Hepatocyte (in vitro differentiated cells): ENCODE data around the gene ME3. TPM values are rescaled to one million over a fixed set of nuclear protein-coding genes. Genes with fewer than 3 reads are reported as not detected.

Experiments
- DNase-seq: peaks from one replicate; pipeline ENCODE4 v3.0.0-alpha.2; 2016; ENCODE audit warnings: low spot score
- H2AFZ ChIP-seq: fragments of 200-600 bp; sonication (generic); 2 replicates; pipeline ENCODE4 v1.6.0; 2016; ENCODE audit warnings: antibody characterized with exemption, mild to moderate bottlenecking
- H3K27ac ChIP-seq: fragments of 200-600 bp; sonication (generic); 2 replicates; pipeline ENCODE4 v1.5.1; 2016; ENCODE audit warnings: mild to moderate bottlenecking
- H3K27me3 ChIP-seq: fragments of 200-600 bp; sonication (generic); 2 replicates; pipeline ENCODE4 v1.6.1; 2016
- H3K36me3 ChIP-seq: fragments of 200-600 bp; sonication (generic); replicated peaks from 2 replicates; pipeline ENCODE4 v1.5.1; 2016; ENCODE audit warnings: low read depth; ENCODE audit not compliant: insufficient read depth
- H3K4me1 ChIP-seq: fragments of 200-600 bp; sonication (generic); 2 replicates; pipeline ENCODE4 v1.5.1; 2016; ENCODE audit warnings: mild to moderate bottlenecking, moderate library complexity; ENCODE audit not compliant: insufficient read depth
- H3K4me2 ChIP-seq: fragments of 200-600 bp; sonication (generic); 2 replicates; pipeline ENCODE4 v1.6.0; 2016
- H3K4me3 ChIP-seq: fragments of 200-600 bp; sonication (generic); 2 replicates; pipeline ENCODE4 v1.5.1; 2016; ENCODE audit warnings: mild to moderate bottlenecking
- H3K79me2 ChIP-seq: fragments of 200-600 bp; sonication (generic); 2 replicates; pipeline ENCODE4 v1.6.0; 2017; ENCODE audit warnings: mild to moderate bottlenecking
- H3K9me2 ChIP-seq: fragments of 200-600 bp; sonication (generic); replicated peaks from 2 replicates; pipeline ENCODE4 v1.6.0; 2017; ENCODE audit warnings: mild to moderate bottlenecking; ENCODE audit not compliant: insufficient read depth
- H3K9me3 ChIP-seq: fragments of 200-600 bp; sonication (generic); 2 replicates; pipeline ENCODE4 v1.5.1; 2016; ENCODE audit warnings: low read depth, mild to moderate bottlenecking
- H4K20me1 ChIP-seq: fragments of 200-600 bp; sonication (generic); 2 replicates; pipeline ENCODE4 v1.6.0; 2016; ENCODE audit warnings: mild to moderate bottlenecking; ENCODE audit not compliant: insufficient read depth, poor library complexity, severe bottlenecking
- CTCF ChIP-seq: fragments of 200-600 bp; sonication (generic); IDR thresholded peaks from 2 replicates; pipeline ENCODE4 v1.5.1; 2016; ENCODE audit warnings: antibody characterized with exemption, mild to moderate bottlenecking; ENCODE audit not compliant: poor library complexity
- EZH2 ChIP-seq: fragments of 200-600 bp; sonication (generic); IDR thresholded peaks from 2 replicates; pipeline ENCODE4 v1.6.1; 2016; ENCODE audit warnings: antibody characterized with exemption, mild to moderate bottlenecking, borderline replicate concordance
- EZH2phosphoT487 ChIP-seq: fragments of 200-600 bp; sonication (generic); IDR thresholded peaks from one replicate; pipeline ENCODE4 v1.6.1; 2018; ENCODE audit warnings: antibody characterized with exemption, mild to moderate bottlenecking, low read depth, moderate library complexity; ENCODE audit not compliant: unreplicated experiment, severe bottlenecking
- WGBS: methylation state at CpG from one replicate; pipeline ENCODE4 v1.1.6; 2016; ENCODE audit warnings: low lambda C conversion rate; ENCODE audit errors: missing lambda C conversion rate; 5-methylcytosine and 5-hydroxymethylcytosine counted together
- polyA plus RNA-seq: library from polyadenylated mRNA; unstranded; fragments of >200 nt; fragmentation: Nextera tagmentation; extraction: Ambion mirVana; gene quantifications from 2 replicates; pipeline ENCODE4 v1.2.1, GENCODE V29; 2016
- total RNA-seq: library from RNA; depleted of rRNA; stranded (reverse); fragments of >200 nt; gene quantifications from 2 replicates; pipeline ENCODE4 v1.2.3, GENCODE V29; 2014

Gene ME3
- total and polyA plus RNA-seq, 2 experiments from 2014 or later: 10.3 to 16.1 TPM

GRCh38 chr11:86463955-86464354 lies 208.5 kb downstream of the ME3 start:
- no peak overlapping the region for H2AFZ ChIP-seq
- H3K9me3 ChIP-seq: no peaks in the 10 kb centered on the region
- H3K36me3 ChIP-seq: no peaks in the 10 kb centered on the region
- WGBS: 98% methylated on average over 5 of the region's 5 CpGs
- no peak overlapping the region for H3K27ac ChIP-seq
- H3K4me2 ChIP-seq: no peak overlapping the region
- H4K20me1 ChIP-seq: no peaks in the 10 kb centered on the region
- TF ChIP-seq EZH2 (no peak), EZH2phosphoT487 (no peak), CTCF (no peak)
- no peaks in the 10 kb centered on the region for H3K79me2 ChIP-seq
- H3K27me3 ChIP-seq: no peaks in the 10 kb centered on the region
- no peak overlapping the region for H3K4me3 ChIP-seq
- no peaks in the 10 kb centered on the region for H3K9me2 ChIP-seq
- H3K4me1 ChIP-seq: no peaks in the 10 kb centered on the region
- no peak for DNase-seq

- no peaks in the 10 kb centered on the region for H3K36me3 ChIP-seq
- no peak for DNase-seq
- TF ChIP-seq CTCF: no peak
- TF ChIP-seq EZH2: no peak
- TF ChIP-seq EZH2phosphoT487: no peak
- WGBS: 87% methylated on average over 7 of the region's 7 CpGs
- no peaks in the 10 kb centered on the region for H4K20me1 ChIP-seq
- no peak overlapping the region for H3K4me3 ChIP-seq
- no peaks in the 10 kb centered on the region for H3K9me3 ChIP-seq
- H3K27ac ChIP-seq: no peak overlapping the region
- H3K4me2 ChIP-seq: no peak overlapping the region
- H3K4me1 ChIP-seq: no peaks in the 10 kb centered on the region
- H3K9me2 ChIP-seq: no peaks in the 10 kb centered on the region
- no peaks in the 10 kb centered on the region for H3K27me3 ChIP-seq
- H2AFZ ChIP-seq: no peak overlapping the region
- no peaks in the 10 kb centered on the region for H3K79me2 ChIP-seq
Measured at GRCh38 chr11:86463120-86463519, 209.3 kb downstream of the ME3 start.

GRCh38 chr11:86461892-86462291 lies 210.5 kb downstream of the ME3 start:
- Histone ChIP-seq H3K4me3 (no peak overlapping the region), H3K36me3 (no peaks in the 10 kb centered on the region), H3K9me2 (no peaks in the 10 kb centered on the region), H3K4me2 (no peak overlapping the region), H3K27me3 (no peaks in the 10 kb centered on the region), H3K9me3 (no peaks in the 10 kb centered on the region), H3K27ac (no peak overlapping the region), H4K20me1 (no peaks in the 10 kb centered on the region), H3K4me1 (no peaks in the 10 kb centered on the region), H2AFZ (no peak overlapping the region), H3K79me2 (no peaks in the 10 kb centered on the region)
- 96% methylated on average over 1 of the region's 1 CpG for WGBS
- no peak for TF ChIP-seq EZH2
- TF ChIP-seq CTCF: no peak
- TF ChIP-seq EZH2phosphoT487: no peak
- DNase-seq: no peak
